NCI-H1092 (cell line): Measurements from ENCODE around the gene UBE2M.

Source experiments
- DNase-seq: peaks from one replicate; lab custom pipeline; 2025; lab: John Stamatoyannopoulos, UW

UBE2M gene

GRCh38 chr19:58570770-58571574, 12.6 kb upstream of the UBE2M start:
- DNase-seq: no peak

GRCh38 chr19:58569943-58570670, 11.7 kb upstream of the UBE2M start:
- no peak for DNase-seq

GRCh38 chr19:58569191-58569942, 11.0 kb upstream of the UBE2M start:
- no peak for DNase-seq

DNA sequence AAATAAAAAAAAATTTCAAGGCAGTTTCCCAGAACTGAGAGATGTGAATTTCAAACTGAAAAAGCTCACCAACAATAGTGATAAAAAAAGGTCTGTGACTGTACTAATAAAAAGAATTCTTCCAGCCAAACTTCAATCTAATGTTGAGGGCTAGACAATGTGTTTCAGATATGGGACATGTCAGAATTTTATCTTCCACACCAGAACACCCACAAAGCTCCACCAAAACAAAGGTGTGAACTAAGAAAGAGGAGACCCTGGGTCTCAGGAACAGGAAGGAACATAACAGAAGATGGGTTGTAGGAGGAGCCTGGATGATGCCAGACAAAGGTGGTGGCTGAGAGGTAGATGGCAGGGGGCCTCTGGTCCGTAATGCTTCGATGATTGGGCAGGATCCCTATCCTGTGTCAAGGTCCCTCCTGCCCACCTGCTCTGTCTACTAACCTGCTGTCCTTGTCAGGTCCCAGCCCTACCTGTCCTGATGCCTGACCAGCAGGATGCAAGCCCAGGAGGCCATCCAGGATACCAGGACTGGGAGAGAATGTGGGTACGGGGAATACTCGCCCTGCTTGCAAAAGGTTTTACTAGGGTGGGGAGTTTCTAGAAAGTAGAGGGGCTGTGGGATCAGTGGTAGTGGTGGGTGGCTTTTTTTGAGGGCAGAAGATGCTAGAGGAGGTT, 10.2 kb upstream of the UBE2M start:
- no peak for DNase-seq

GRCh38 chr19:58566989-58567388, 8.6 kb upstream of the UBE2M start:
- no peak for DNase-seq

DNA sequence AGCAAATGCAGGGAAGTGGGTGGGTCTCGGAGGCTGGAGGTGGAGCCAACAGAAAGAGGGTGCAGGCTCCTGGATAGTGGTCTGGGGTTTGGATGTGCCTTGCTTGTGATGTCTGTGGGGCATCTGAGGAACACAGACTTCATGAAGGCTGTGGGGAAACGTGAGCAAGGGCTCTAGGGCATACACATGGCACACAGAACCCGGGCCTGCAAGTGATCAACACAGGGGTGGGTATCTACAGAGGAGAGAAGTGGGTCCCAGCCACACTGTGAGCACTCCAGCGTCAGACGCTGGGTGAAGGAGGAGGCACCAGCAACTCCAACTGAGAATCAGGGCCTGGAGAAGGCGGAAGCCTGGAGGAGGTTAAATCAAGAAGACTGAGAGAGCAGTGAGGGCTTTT, 5.4 kb upstream of the UBE2M start:
- no peak for DNase-seq

GRCh38 chr19:58563034-58563573, 4.7 kb upstream of the UBE2M start:
- no peak for DNase-seq

GRCh38 chr19:58562122-58563033, 4.0 kb upstream of the UBE2M start:
- no peak for DNase-seq

GRCh38 chr19:58561373-58562121, 3.1 kb upstream of the UBE2M start:
- no peak for DNase-seq

DNA sequence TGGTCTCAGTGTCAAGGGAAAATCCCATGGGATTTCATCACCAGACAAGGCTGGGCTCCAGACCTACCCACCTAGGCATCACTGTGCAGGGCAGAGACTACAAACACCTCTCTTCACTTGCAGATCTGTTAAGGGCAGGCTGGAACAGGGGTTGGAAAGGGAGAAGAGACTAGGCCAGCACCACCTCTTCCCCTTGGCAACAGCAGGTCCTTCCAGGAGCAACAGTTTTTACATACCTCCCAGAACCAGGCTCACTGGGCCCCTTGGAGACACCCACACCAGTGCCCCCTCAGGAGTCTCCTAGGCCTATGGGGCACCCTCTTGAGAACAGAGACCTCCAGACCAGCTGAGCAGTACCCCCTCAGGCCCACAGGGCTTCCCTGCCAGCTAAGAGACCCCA, 2.5 kb upstream of the UBE2M start:
- DNase-seq: no peak

DNA sequence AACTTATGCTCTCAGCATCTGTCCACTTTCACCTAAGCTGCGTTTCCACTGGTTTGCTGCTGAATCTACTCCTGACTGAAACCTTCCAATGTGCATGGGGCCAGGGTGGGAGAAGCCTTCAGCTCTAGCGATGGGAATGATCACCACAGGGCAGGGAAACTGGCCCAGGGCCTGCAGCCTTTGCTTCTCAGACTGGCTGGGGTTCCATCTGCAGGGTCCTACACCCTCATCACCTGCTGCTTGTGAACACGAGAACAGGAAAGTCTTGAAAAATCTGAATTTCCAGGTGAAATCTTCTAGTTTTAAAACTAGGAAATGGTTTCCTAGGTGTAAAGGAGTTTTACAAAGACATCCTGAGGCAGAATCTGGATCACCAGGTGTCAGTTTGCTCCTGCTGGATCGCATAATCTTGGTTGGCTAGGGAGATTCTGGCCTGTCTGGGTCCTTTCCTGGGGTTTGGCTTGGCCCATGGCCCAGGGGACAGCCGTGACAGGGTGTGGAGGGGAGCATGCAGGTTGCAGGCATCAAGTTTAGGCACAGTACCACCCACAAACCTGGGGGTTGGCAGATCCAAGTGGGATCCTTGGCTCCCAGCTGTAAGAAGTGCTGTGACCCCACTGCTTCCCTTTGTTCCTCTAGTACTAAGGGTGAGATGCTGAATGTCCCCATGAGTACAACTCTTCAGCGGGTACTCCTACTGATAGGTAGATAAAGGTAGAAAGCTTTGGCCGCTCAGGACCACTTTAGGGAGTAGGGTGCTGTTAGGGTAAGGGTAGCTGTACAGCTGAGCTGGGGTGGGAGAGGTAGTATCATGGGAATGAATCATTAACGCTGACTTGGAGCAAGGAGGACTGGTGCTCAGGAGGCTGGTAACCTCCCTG, 1.8 kb upstream of the UBE2M start:
- DNase-seq: no peak

GRCh38 chr19:58559275-58560006, 1.0 kb upstream of the UBE2M start:
- no peak for DNase-seq

DNA sequence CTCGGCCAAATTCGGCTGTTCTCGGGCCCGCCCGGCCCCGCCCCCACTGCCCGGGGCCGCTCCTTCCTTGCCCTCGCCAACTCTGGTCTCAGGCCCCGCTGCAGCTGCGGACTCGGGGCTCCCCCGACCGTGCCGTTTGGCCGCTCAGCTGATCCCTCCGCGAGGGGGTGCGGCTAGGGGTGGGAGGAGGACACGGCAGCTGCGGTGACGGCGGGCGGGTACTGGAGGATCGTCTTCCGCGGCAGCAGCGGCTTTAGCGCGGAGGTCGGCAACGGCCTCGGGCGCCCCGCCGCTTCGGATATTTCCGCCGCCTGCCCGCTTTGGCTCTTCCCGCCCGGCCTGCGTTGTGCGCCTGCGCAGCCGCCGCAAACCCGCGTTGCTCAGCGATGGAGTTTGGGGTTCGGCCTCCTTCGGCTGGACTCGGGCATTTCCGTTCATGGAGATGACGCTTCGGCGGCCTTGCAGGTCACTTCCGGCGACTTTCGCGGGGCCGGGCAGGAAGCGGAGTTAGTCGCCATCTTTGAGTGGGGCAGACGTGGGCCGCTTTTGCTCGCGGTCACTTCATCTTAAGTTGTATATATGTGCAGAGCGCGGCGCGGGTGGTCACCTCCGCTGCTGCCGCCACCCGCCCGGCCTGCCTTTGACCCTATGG, 338 bp upstream of the UBE2M start:
- DNase-seq: no peak

- DNase-seq: no peak
These were observed 968 bp downstream of the UBE2M start for GRCh38 chr19:58557221-58558065.

DNA sequence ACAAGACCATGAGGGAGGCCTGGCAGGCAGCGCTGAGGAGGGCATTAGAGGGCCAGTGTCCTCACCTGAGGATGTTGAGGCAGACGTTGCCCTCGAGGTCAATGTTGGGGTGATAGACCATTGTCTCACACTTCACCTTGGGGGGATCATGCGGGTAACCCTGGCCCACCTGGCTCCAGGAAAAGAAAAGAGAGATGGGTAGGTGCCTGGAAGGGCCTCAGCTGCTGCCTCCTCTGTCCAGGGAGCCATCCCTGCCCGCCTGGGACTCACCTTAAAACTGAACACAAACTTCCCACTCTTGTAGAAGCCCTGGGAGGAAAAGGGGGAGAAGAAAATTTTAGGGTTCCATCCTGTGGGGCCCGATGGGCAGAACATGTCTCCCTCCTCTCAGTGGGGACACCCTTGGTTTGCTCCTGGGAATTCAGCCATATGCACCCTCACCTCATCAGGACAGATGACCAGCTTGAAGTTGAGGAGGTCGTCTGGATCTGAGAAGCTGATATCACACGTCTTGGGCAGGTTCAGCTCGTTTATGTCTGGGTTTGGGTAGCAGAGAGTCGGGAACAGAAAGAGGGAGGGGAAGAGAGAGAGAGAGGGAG, 1.7 kb downstream of the UBE2M start:
- no peak for DNase-seq

- DNase-seq: no peak
These were observed 2.3 kb downstream of the UBE2M start for GRCh38 chr19:58555920-58556621.
